HepG2 (cell line): Measurements from ENCODE around the gene HOXC5. TPM values are rescaled to one million over a fixed set of nuclear protein-coding genes. Genes with fewer than 3 reads are reported as not detected.

ENCODE experiments used
- CREB1 ChIP-seq, 2 experiments: fragments of 450-650 bp in 1 of 2; IDR thresholded peaks; 2 replicates each; pipeline ENCODE4 v1.6.1; 2016 to 2017; ENCODE audit warnings: control low read depth in 1 of 2, mild to moderate bottlenecking in 1 of 2, missing compliant biosample characterization in 1 of 2, missing genetic modification characterization in 1 of 2
- GFI1 ChIP-seq: sonication (generic); formaldehyde crosslinking; IDR thresholded peaks from 2 replicates; pipeline ENCODE4 v1.5.0; 2020; ENCODE audit warnings: missing genetic modification reagents, mild to moderate bottlenecking, borderline replicate concordance
- KDM5B ChIP-seq: sonication (generic); formaldehyde crosslinking; IDR thresholded peaks from 2 replicates; pipeline ENCODE4 v1.4.0; 2020; ENCODE audit warnings: missing genetic modification reagents, mild to moderate bottlenecking, borderline replicate concordance
- MYC ChIP-seq: sonication (generic); formaldehyde crosslinking; IDR thresholded peaks from 2 replicates; pipeline ENCODE4 v1.9.0; 2021; ENCODE audit warnings: missing genetic modification reagents, borderline replicate concordance
- MZF1 ChIP-seq: sonication (generic); formaldehyde crosslinking; IDR thresholded peaks from 2 replicates; pipeline ENCODE4 v1.8.1; 2023; ENCODE audit warnings: mild to moderate bottlenecking, missing genetic modification reagents, borderline replicate concordance
- NFE2L1 ChIP-seq: sonication (generic); formaldehyde crosslinking; IDR thresholded peaks from 2 replicates; pipeline ENCODE4 v1.4.0; 2020; ENCODE audit warnings: missing genetic modification reagents, mild to moderate bottlenecking, borderline replicate concordance
- NFIC ChIP-seq: IDR thresholded peaks from 2 replicates; pipeline ENCODE4 v1.6.1; 2012; ENCODE audit warnings: mild to moderate bottlenecking, low read length, inconsistent platforms
- NR2F1 ChIP-seq, 2 experiments: fragments of 450-650 bp in 1 of 2; formaldehyde crosslinking in 1 of 2; IDR thresholded peaks; 2 replicates each; pipeline versions ENCODE4 v1.5.0 to v1.6.1; 2016 to 2020; ENCODE audit warnings: mild to moderate bottlenecking in 1 of 2, missing compliant biosample characterization in 1 of 2, missing genetic modification reagents in 1 of 2, moderate library complexity in 1 of 2
- PHF5A ChIP-seq: IDR thresholded peaks from one replicate; pipeline ENCODE4 v1.6.1; 2018; ENCODE audit warnings: low read depth, missing genetic modification reagents; ENCODE audit not compliant: unreplicated experiment
- SIN3B ChIP-seq: fragments of 150-350 bp; IDR thresholded peaks from 2 replicates; pipeline ENCODE4 v1.6.1; 2014; ENCODE audit warnings: low read length
- SOX6 ChIP-seq, 2 experiments: fragments of 450-650 bp in 1 of 2; sonication (generic) in 1 of 2; formaldehyde crosslinking in 1 of 2; IDR thresholded peaks; 2 replicates each; pipeline versions ENCODE4 v1.4.0 to v1.6.1; 2017 to 2020; ENCODE audit warnings: antibody characterized with exemption in 1 of 2, mild to moderate bottlenecking in 1 of 2, missing genetic modification reagents in 1 of 2
- TSC22D2 ChIP-seq: sonication (generic); formaldehyde crosslinking; IDR thresholded peaks from 2 replicates; pipeline ENCODE4 v1.5.1; 2020; ENCODE audit warnings: missing genetic modification reagents, mild to moderate bottlenecking, borderline replicate concordance
- ZNF24 ChIP-seq: fragments of 450-650 bp; IDR thresholded peaks from 2 replicates; pipeline ENCODE4 v1.6.1; 2017; ENCODE audit warnings: antibody characterized with exemption, mild to moderate bottlenecking
- ZNF263 ChIP-seq: sonication (generic); formaldehyde crosslinking; IDR thresholded peaks from 2 replicates; pipeline ENCODE4 v1.4.0; 2020; ENCODE audit warnings: missing genetic modification reagents
- ZNF468 ChIP-seq: sonication (generic); formaldehyde crosslinking; IDR thresholded peaks from 2 replicates; pipeline ENCODE4 v1.8.0; 2022; ENCODE audit warnings: mild to moderate bottlenecking, moderate library complexity, missing genetic modification reagents
- ZNF496 ChIP-seq: sonication (generic); formaldehyde crosslinking; IDR thresholded peaks from 2 replicates; pipeline ENCODE4 v1.8.1; 2023; ENCODE audit warnings: mild to moderate bottlenecking, moderate library complexity, missing genetic modification reagents; ENCODE audit not compliant: insufficient replicate concordance
- ZNF644 ChIP-seq: IDR thresholded peaks from 2 replicates; pipeline ENCODE4 v1.6.1; 2016; ENCODE audit warnings: low read depth
- ZNF687 ChIP-seq: sonication (generic); formaldehyde crosslinking; IDR thresholded peaks from 2 replicates; pipeline ENCODE4 v1.5.1; 2020; ENCODE audit warnings: mild to moderate bottlenecking, missing genetic modification reagents, moderate library complexity
- ZNF761 ChIP-seq: sonication (generic); formaldehyde crosslinking; conservative IDR thresholded peaks from 2 replicates; pipeline ENCODE4 v1.4.0; 2020; ENCODE audit warnings: mild to moderate bottlenecking, missing genetic modification reagents
- ZNF768 ChIP-seq: sonication (generic); formaldehyde crosslinking; IDR thresholded peaks from 2 replicates; pipeline ENCODE4 v1.4.0; 2020; ENCODE audit warnings: missing genetic modification reagents
- ZNF788 ChIP-seq: sonication (generic); formaldehyde crosslinking; IDR thresholded peaks from 2 replicates; pipeline ENCODE4 v1.5.0; 2020; ENCODE audit warnings: mild to moderate bottlenecking, missing genetic modification reagents, borderline replicate concordance
- ZNF839 ChIP-seq: sonication (generic); formaldehyde crosslinking; IDR thresholded peaks from 2 replicates; pipeline ENCODE4 v1.4.0; 2020; ENCODE audit warnings: missing genetic modification reagents, mild to moderate bottlenecking, borderline replicate concordance
- ZSCAN31 ChIP-seq: sonication (generic); formaldehyde crosslinking; IDR thresholded peaks from 2 replicates; pipeline ENCODE4 v1.5.0; 2020; ENCODE audit warnings: low read depth, mild to moderate bottlenecking, missing genetic modification reagents
- polyA plus RNA-seq, 8 experiments: library from polyadenylated mRNA; depleted of rRNA in 3 of 8; stranded (reverse) in 7 of 8; unstranded in 1 of 8; fragments of >200 nt; fragmentation: Illumina TruSeq in 4 of 8; extraction: Trizol in 4 of 8; gene quantifications; 2 replicates each; pipeline versions ENCODE4 v1.2.1 to v1.2.3, GENCODE V29; 2011 to 2016; ENCODE audit warnings: low read depth in 4 of 8, missing spikeins in 1 of 8, mixed read lengths in 1 of 8; ENCODE audit not compliant: insufficient read depth in 1 of 8
- total RNA-seq, 5 experiments: library from RNA; depleted of rRNA; stranded (reverse); fragments of >200 nt; fragmentation: Illumina TruSeq; extraction: Trizol; gene quantifications; 2 replicates each; pipeline ENCODE4 v1.2.3, GENCODE V29; 2016; ENCODE audit warnings: low read depth in 1 of 5
- TF ChIP-seq, protein P1 (sequence below): sonication (generic); formaldehyde crosslinking; IDR thresholded peaks from 2 replicates; pipeline ENCODE4 v1.5.1; 2020; ENCODE audit warnings: mild to moderate bottlenecking, moderate library complexity, missing genetic modification reagents

The HOXC5 gene
- total and polyA plus RNA-seq, 2 of the 13 experiments (the other 11 are each of a cell fraction or from before 2014, with no cell fraction given): not detected

GRCh38 chr12:53994264-53995001, 38.4 kb upstream of the HOXC5 start (continued):
- TF ChIP-seq, protein P1, sequence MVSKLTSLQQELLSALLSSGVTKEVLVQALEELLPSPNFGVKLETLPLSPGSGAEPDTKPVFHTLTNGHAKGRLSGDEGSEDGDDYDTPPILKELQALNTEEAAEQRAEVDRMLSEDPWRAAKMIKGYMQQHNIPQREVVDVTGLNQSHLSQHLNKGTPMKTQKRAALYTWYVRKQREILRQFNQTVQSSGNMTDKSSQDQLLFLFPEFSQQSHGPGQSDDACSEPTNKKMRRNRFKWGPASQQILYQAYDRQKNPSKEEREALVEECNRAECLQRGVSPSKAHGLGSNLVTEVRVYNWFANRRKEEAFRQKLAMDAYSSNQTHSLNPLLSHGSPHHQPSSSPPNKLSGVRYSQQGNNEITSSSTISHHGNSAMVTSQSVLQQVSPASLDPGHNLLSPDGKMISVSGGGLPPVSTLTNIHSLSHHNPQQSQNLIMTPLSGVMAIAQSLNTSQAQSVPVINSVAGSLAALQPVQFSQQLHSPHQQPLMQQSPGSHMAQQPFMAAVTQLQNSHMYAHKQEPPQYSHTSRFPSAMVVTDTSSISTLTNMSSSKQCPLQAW: peak; percentile 29; the same call in 1 of the 2 replicates
- TF ChIP-seq ZNF496 (CRISPR knock-in tag) (no peak), ZNF788 (CRISPR knock-in tag) (peak; percentile 69; the same call in 1 of the 2 replicates), SIN3B (no peak), PHF5A (no peak), ZNF761 (CRISPR knock-in tag) (no peak), MYC (CRISPR knock-in tag) (peak; percentile 70; the same call in 1 of the 2 replicates), ZNF263 (CRISPR knock-in tag) (peak; percentile 38; the same call in 1 of the 2 replicates), ZNF687 (CRISPR knock-in tag) (peak; percentile 86), ZNF768 (CRISPR knock-in tag) (0 out of 2 replicates have a peak, but pooled peaks have one; percentile 25), NFIC (no peak), ZNF468 (CRISPR knock-in tag) (no peak), ZNF839 (CRISPR knock-in tag) (no peak), NR2F1 (CRISPR knock-in tag; IDR thresholded peaks at IDR 0.05) (no peak), NFE2L1 (CRISPR knock-in tag) (no peak), ZNF644 (CRISPR knock-in tag) (no peak), MZF1 (CRISPR knock-in tag) (no peak), TSC22D2 (CRISPR knock-in tag) (no peak), SOX6 (IDR thresholded peaks at IDR 0.05) (no peak), SOX6 (CRISPR knock-in tag; IDR thresholded peaks at IDR 0.05) (0 out of 2 replicates have a peak, but pooled peaks have one; percentile 20), ZNF24 (no peak), GFI1 (no peak), CREB1 (IDR thresholded peaks at IDR 0.05) (no peak), CREB1 (CRISPR knock-in tag; IDR thresholded peaks at IDR 0.05) (no peak), KDM5B (CRISPR knock-in tag) (peak; percentile 52; the same call in 1 of the 2 replicates), ZSCAN31 (CRISPR knock-in tag) (peak; percentile 45; the same call in 1 of the 2 replicates)
